Stimulated activated CD8-positive, alpha-beta memory T cell treated with anti-CD3 and anti-CD28 coated beads, Interleukin-15, amount 100 ng/mL, for 1 hour (primary cell): ENCODE results near the gene SDK1.

Experiments
- DNase-seq: peaks from one replicate; pipeline ENCODE4 v3.0.0-alpha.2; 2020; ENCODE audit warnings: low read depth

Gene SDK1

DNA sequence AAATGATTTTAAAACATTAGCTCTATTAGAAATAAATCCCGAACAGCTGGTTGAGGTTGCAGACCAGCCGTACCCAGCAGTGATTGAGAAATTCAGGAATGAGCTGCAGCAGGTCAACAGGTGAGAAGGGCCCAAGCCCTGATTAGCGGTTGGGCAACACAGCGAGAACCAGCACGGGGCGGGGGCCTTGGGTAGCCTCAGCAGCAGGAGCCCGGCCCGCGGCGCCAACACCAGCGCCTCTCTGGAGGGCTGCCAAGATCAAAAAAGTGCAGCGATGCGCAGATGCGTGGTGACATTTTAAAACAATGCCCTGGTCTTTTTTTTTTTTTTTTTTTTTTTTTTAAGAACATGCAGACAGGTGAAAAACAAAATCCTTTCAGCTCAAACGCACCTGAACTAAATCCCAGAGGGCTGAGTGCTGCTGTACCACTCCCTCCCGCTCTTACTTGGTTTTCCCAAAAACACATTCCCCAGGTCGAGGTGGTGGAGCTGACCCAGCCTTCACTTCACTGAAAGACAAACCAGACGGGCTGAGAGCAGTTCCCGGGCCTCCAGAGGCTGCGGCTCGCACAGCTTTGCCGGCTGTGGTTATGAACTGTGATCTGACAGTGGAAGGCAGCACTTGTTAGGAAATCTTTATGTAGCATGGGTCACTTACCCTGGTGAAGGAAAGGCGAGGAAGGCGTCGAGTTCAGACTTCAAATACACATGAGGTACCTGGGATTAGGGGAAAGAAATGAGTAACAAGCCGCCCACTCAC lies 579.4 kb downstream of the SDK1 start:
- no peak for DNase-seq

DNA sequence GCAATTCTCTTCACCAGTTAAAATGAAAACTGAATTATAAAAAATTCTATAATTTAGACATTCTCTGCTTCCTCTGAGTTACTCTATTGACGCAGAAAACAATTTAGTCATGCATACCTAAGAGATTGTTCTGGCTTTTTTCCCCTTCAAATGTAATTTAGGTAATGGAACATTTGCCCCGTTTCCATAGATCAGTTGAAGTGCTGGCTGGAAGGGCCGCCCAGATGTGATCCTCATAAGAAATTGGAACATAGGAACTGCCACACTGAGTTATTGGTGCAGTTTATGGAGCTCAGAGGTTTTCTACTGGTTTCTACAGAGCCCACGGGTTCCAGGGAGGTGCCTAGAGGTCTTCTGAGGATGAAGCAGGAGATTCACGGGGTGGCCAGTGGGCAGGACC lies 581.7 kb downstream of the SDK1 start:
- DNase-seq: no peak

DNA sequence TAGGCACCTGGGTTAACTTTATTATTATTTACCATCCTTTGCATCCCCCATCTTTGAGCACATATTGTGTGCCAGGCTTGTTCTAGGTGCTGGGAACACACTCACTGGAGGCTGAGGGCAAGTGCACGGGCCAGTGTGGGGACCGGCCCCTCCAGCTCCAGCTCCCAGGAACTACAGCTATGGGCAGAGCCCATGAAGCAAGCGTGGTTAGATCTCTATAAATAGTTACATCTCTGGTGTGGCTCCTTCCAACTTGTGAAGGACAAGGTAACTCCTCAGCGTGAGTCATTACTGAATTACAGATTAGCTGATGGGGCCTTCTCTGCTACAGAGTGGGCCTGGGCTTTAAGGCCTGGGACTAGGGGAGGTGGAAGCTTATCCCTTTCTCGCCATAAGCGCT lies 583.5 kb downstream of the SDK1 start:
- DNase-seq: no peak

DNA sequence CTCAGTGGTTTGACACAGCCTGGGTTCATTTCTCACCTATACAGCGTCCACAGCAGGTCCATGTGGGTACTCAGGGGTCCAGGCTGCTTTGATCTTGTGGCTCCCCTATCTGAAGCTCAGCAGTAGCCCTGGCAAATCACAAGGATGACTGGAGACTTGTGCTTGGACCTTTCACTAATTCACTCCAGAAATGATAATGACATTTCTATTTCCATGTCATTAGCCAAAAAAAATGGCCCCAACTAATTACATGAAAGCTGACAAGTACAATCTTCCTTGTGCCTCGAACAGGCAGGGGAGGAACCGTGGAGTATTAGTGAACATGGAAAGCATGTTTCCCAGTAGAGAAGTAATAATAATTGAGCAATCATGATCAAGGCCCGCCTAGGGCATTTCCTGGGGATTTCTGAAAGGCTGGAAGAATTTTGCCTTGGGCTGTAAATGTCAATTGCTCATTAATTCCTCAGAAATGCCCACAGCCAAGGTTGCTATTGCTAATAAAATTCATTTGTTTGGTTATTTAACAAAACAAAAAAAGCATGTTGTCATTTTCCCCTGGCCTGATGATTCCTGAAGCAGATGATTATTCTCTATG lies 586.1 kb downstream of the SDK1 start:
- DNase-seq: no peak

DNA sequence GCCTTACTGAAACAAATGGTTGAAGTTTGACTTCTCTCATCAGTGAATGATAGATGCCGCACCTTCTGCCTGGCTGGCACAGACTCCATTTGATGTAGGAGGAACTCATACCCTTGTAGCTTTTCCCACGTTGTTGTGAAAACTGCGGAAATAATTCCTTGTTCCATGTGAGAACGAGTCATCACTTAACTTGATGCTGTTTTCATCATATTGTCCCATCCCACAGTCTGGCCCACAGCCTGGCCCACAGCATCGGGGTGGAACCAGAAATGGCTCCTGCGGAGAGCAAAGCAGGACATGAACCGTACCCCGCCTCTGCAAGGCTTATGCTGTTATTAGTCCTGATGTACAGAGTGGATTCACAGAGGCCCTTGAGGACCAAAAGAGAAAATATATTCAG lies 587.0 kb downstream of the SDK1 start:
- no peak for DNase-seq

DNA sequence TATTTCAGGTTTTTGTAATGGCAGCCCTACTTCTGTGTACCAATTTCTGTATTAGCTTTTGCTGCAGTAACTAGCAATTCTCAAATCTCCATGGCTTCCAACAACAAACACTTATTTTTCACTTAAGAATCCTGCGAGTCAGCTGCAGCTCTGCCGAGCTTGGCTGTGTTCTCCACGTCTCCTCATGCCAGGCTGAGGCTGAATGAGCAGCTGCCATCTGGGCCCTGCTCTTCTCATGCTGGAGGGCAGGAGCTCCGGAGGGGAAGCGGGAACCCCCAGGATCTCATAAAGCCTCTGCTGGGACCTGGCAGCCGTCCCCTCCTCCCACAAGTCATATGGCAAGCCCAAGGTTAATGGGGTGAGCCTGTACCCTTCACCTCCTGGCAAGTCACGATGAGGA lies 591.1 kb downstream of the SDK1 start:
- no peak for DNase-seq

DNA sequence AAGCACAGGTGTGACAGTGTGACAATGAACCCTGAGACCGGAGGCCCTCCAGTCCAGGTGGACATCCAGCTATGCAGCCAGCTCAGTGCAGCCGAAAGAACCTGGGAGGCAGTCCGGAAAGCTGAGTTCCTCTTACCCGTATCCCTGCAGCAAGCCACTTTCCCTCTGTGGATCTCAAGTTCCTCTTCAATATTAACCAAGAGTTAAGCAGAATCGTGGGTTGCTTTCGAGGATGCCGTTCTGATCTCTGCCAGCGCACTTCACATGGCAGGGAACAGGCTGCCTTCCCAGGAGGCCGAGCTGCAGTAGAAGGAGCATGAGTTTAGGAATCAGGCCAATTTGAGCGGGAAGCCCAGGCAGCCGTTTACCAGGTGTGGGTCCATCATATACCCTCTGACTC lies 591.6 kb downstream of the SDK1 start:
- no peak for DNase-seq

DNA sequence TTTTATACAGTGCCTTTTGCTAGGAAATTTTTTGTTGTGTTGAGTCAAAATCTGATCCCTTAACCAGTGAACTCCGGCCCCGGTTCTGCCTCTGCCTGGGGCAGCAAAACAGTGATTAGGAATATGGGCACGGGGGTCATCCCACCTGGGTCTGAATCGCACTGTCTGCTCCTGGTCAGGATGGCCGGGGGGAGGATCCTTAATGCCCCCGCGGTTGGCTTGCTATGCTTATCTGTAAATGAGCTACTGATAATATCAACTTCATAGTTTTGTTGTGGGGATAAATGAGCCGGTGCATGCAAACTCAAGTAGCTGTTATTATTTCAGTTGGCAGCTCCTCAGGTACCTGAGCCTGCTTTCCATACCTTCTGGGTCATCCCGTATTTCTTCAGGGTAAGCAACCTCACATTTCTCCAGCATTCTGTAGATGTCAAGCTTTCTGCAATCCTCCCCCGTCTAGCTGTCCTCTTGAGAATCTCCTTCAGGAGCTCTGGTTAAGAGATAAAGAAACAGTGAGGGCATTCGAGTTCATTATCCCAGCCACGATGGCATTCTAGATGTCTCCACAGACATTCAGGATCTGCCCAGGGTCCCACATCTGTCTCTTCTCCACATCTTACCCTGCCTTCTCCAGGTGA lies 592.2 kb downstream of the SDK1 start:
- no peak for DNase-seq

DNA sequence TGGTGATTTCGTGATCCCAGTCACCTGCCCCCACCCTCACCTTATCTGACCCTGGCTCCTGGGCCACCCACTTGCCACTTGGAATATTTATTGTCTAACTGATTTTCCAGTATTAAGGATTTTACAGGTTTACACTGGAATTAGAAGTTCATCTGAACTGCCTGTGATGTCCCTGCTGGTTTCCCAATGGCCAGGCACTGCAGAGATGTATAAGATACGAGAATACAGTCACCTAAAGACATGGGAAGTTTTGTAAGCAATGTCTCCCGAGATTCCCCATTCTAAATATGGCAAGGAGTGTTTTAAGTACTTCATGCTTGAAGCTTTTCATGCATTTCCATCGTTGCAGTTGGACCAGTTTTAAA lies 592.7 kb downstream of the SDK1 start:
- DNase-seq: no peak

DNA sequence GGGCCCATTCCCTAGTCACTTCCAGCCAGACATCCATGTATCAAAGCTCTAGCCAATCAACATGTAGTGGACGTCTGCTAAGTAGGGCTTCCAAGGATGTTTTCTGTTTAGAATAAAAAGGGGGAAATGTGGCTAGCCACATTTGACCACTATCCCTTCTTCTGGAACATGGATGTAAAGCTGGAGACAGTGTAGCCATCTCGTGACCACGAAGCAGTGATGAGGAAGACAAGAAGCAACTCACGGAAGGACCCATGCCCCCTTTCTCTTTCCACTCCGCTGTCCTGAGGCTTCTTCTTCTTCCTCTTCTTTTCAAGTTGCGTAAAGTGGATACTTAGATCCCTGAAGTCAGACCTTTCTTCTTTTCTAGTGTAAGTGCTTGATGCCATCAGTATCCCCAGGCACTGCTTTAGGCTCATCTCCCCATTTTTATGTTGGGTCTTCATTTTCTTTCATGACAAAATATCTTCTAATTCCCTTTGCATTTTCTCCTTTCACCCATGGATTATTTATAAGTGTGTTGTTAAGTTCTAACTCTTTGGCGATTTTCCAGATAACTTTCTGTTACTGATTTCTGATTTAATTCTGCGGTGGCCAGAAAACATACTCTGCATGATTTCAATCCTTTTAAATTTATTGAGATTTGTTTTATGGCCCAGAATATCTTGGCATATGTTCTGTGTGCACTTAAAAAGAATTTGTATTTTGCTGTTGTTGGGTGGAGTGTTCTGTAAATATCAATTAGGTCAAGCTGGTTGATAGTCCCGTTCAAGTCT lies 594.5 kb downstream of the SDK1 start:
- no peak for DNase-seq

DNA sequence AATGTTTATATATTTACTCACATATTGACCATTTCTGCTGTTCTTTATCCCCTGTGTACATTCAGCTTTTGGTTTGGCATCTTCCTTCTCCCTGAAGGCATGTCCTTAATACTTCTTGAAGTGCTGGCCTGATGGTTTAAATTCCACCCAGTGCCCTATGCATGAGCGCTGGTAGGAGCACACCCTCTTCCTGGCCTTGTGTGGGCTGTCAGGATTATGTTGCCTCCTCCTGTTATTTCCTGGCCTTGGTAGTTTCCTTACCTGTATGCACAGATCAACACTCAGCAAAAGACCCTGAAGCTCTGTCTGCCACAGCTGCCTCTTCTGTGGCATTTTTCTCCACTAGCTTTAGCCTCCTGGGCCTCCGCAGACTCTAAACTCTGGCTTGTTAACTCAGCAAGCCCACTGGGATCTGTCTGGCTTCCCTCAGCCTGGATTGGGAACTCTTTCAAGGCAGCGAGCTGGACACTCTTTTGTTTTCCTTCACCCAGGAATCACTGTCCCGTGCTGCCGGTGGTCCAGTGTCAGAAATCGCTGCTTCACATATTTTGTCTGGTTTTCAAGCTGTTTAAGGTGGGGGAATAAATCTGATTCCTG lies 595.2 kb downstream of the SDK1 start:
- no peak for DNase-seq

DNA sequence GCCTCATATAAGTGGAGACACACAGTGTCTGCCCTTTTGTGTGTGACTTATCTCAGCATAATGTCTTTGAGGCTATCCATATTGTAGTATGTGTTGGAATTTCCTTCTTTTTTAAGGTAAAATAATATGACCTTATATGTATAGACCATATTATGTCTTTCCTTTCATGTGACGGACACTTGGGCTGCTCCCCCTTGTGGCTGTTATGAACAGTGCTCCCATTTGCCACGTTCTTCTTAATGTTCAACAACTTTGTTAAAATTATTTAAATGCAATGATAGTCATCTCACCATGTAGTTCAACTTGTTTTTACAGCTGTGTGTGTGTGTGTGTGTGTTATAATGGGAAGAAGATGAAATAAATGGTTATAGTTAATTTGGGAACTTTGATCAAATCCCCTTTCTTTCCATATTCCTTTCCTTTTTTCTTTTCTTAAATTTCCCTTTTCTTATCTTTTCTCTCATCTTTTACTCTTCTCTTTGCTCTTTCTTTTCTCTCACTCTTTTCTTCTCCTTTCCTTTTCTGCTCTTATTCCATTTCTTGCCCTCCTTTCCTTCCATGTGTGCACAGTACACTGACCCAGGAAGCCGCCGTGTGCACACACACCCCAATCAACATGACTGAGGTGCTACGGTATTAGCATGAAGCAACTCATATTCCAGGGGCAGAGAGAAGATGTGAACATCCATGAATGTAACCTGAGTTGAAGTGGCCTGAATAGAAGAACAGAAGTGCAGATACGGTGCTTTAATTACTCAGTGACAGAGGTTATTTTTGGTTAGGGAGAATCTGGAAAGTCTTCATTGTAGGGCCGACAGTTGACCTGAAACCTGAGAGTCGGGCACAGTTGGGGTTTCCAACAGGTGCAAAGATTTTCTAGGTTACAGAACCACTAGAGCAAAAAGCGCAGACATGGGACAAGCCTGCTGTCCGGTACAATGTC lies 596.6 kb downstream of the SDK1 start:
- peak; percentile 11 for DNase-seq

DNA sequence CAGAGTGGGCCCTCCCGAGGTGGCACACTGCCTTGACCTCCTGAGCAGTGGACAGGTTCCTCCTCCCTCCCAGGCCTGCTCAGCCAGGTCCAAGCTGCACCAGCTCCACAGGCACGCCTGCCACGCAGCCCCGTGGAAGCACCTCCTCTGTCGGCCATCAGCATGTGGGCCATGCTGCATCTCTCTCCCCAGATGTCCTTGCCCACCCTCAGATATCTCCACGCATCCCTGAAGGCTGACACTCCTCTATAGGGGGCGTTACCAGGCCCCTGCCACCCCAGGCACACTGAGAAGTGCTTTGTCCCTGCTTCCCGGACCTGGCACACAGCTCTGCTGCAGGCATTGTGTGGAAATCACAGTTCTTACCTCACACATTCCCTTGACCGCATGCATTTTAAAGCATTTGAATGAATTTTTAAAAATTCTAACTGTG lies 598.5 kb downstream of the SDK1 start:
- no peak for DNase-seq

DNA sequence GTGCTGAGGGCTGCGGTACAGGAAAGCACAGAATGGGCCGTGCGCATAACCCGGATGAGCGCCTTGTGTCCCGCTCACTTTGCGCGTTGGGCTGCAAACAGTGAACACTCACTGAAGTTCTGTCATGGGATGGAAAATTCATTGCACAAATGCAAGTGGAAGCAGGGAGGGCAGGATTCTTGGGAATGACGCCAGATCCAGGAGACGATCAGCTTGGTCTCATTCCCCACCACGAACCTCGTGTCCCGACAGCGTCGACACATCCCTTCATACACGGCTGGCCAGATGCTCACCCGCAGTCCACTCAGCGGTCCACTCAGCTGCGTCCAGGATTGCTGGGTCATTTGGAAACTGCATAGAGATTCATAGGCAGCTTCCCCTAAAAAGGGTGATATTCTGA lies 607.1 kb downstream of the SDK1 start:
- no peak for DNase-seq

DNA sequence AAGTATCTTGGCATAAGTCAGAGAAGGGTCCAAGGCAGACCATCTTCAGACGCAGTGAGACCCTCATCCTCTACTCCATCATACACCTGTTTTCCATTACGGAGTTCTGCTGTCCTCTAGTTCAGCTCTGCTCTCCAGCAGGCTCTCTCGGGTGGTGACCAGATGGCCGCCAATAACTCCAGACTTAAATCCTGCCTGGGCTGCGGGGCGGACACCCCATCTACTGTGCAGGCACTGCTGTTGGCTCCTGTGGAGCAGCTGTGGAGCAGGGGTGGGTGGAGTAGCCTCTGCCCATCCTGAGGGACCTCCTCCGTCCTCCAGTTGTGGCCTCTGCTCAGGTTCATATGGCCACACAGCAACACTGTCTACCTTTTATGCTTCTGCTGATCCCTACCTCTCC lies 608.1 kb downstream of the SDK1 start:
- DNase-seq: no peak

DNA sequence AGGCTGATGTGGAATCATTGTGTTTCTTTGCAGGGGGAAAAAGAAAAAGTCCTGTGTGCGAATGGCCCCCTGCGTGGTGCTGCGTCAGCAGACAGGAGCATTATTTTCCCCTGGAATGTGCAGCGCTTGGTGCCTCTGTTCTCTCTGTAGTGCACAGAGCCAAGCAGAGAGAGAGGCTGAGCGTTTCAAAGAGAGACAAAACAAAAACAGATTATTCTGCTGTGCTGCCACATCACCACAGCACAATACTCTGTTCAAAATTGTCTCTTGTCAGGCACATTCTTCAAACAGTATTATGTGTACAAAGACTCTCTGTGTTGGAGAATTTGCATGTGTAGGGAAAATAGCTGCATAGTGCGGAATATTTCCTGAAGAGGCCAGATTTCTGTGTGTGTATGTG lies 609.0 kb downstream of the SDK1 start:
- no peak for DNase-seq

DNA sequence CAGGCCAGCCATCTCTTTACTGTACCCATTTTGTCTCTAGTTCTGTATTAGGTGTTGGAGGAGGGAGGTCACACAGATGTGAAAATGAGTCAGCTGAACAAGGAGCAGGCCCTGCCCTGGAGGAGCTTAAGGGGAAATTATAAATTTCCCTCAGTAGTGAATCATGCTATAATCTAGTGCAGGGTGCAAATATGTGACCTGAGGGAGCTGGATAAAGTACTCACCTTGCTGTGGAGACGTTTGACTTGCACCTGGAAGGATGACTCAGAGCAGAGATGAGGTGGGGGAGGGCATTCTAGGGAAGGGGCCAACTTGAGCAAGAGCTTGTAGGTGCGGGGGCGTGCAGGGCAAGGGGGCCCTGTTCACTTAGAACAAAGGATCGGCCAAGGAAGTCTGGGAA lies 610.6 kb downstream of the SDK1 start:
- no peak for DNase-seq

DNA sequence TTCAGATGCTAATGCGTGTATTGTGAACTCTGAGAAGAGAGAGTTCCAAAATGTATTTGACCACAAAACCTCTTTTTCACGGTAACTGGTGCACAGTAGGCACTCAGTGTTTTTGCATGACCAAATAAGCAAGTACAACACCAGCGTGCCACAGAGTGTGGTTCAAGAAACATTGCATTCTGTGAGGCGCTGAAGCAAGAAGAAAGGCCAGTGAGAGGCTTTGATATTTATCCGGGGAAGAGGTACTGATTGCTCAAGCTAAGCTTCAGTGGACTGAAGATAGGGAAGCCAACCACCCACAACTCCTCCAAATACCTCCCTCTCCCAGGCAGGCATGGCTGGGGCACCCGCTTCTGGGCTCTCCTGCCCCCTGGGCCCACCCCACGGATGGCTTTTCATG lies 611.2 kb downstream of the SDK1 start:
- DNase-seq: no peak

DNA sequence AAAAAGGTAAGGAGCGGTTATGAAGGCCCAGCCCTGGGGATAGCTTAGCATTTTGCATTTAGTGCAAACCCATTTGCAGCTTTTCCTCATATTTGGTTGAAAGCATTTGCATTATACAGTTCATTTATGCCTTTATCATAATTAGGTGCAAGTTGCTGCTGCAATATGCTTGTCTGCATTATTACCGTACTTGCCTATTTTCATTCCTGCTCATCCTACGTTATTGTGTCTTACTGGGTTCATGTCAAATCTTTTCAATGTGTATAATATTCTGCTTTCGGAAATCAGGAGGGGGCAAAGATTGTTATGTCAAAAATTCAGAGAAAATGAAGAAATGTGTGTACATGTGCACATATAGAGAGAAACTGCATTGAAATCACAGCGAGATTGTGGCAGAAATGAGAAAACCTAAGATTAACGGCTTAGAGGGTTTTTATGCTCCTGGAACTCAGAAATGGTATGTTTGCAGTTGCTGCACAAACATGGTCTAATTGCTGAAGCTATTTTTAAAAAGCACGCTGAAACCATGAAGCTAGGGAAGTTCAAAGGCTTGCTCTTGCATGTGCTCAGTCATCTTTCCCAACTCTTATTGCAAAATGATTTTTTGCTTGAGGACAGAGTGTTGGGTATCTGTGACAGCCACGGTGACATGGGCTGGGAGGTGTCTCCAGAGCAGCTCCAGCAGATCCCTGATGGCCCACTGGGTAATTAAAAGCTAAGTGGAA lies 613.2 kb downstream of the SDK1 start:
- DNase-seq: no peak

DNA sequence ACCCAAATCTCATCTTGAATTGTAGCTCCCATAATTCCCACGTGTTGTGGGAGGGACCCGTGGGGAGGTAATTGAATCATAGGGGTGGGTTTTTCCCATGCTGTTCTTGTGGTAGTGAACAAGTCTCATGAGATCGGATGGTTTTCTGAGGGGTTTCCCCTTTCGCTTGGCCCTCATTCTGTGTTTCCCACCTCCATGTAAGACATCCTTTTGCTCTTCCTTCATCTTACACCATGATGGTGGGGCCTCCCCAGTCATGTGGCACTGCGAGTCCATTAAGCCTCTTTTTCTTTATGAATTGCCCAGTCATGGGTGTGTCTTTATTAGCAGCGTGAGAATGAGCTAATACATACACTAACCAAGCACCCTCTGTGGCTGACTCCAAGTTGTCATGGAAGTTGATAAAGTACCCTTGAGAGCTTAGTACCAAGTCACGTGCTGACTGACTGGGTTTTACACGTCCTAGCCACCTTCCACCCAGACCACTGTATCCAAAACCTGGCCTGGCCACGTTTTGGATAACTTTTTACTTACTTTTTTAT lies 614.4 kb downstream of the SDK1 start:
- DNase-seq: no peak
